HG03066 (cell line): Measurements from ENCODE around the gene GSDME.
"Not testable (repeated sequence)": the region's sequence is repeated elsewhere in the genome, so short reads cannot be mapped to it uniquely, and the experiment has no call there.

Experiments used
- ATAC-seq: cut with Tn5 transposase; IDR thresholded peaks from one replicate; pipeline ENCODE4 v1.9.1; 2021; ENCODE audit warnings: low read depth; ENCODE audit not compliant: unreplicated experiment

Gene GSDME

GRCh38 chr7:24757353-24758275, at the start of gene GSDME:
Gene GSDME, minus strand, starts transcription at chr7:24757464. Its CDS starts 7,690 bp downstream, at chr7:24749774.
- peak; percentile 47 for ATAC-seq

- no peak for ATAC-seq
Observed at GRCh38 chr7:24802300-24802699, 45.0 kb upstream of the GSDME start.

- no peak for ATAC-seq
Observed at GRCh38 chr7:24801883-24802282, 44.6 kb upstream of the GSDME start.

- no peak for ATAC-seq
Observed at GRCh38 chr7:24800667-24801066, 43.4 kb upstream of the GSDME start.

GRCh38 chr7:24800073-24800472, 42.8 kb upstream of the GSDME start:
- ATAC-seq: no peak

GRCh38 chr7:24799506-24799905, 42.2 kb upstream of the GSDME start:
- ATAC-seq: no peak

GRCh38 chr7:24798261-24798660, 41.0 kb upstream of the GSDME start:
- no peak for ATAC-seq

GRCh38 chr7:24797270-24797669, 40.0 kb upstream of the GSDME start:
- ATAC-seq: no peak

GRCh38 chr7:24795407-24795767, 38.1 kb upstream of the GSDME start:
- ATAC-seq: no peak

- not testable (repeated sequence) for ATAC-seq
Observed at GRCh38 chr7:24794751-24795406, 37.6 kb upstream of the GSDME start.

- no peak for ATAC-seq
Observed at GRCh38 chr7:24793982-24794648, 36.9 kb upstream of the GSDME start.

GRCh38 chr7:24788961-24789576, 31.8 kb upstream of the GSDME start:
- ATAC-seq: no peak

- ATAC-seq: no peak
Observed at GRCh38 chr7:24788075-24788474, 30.8 kb upstream of the GSDME start.

- no peak for ATAC-seq
Observed at GRCh38 chr7:24786941-24787340, 29.7 kb upstream of the GSDME start.

GRCh38 chr7:24786306-24786705, 29.0 kb upstream of the GSDME start:
- ATAC-seq: no peak

GRCh38 chr7:24784277-24784676, 27.0 kb upstream of the GSDME start:
- ATAC-seq: no peak

GRCh38 chr7:24783698-24784097, 26.4 kb upstream of the GSDME start:
- ATAC-seq: no peak

- no peak for ATAC-seq
Observed at GRCh38 chr7:24781106-24781505, 23.8 kb upstream of the GSDME start.

- ATAC-seq: no peak
Observed at GRCh38 chr7:24779283-24779655, 22.0 kb upstream of the GSDME start.

- no peak for ATAC-seq
Observed at GRCh38 chr7:24778543-24779282, 21.4 kb upstream of the GSDME start.
